Mesendoderm (in vitro differentiated cells): ENCODE results near the gene DAB1.

Experiments
- DNase-seq: peaks from one replicate; pipeline ENCODE4 v3.0.0; 2013
- H2AK5ac ChIP-seq: 2 replicates; pipeline ENCODE4 v1.6.1; 2013; ENCODE audit warnings: low read length, inconsistent platforms
- H2BK120ac ChIP-seq: 2 replicates; pipeline ENCODE4 v1.6.1; 2013; ENCODE audit warnings: low read depth, mild to moderate bottlenecking, low read length, moderate library complexity, mixed read lengths
- H2BK15ac ChIP-seq: replicated peaks from 2 replicates; pipeline ENCODE4 v1.6.1; 2013; ENCODE audit warnings: low read depth, mild to moderate bottlenecking, moderate library complexity
- H2BK5ac ChIP-seq: 2 replicates; pipeline ENCODE4 v1.6.1; 2013; ENCODE audit warnings: low read length, inconsistent platforms
- H3K18ac ChIP-seq: 2 replicates; pipeline ENCODE4 v1.6.1; 2013; ENCODE audit warnings: mild to moderate bottlenecking, low read length, mixed read lengths
- H3K23ac ChIP-seq: one replicate; pipeline ENCODE4 v1.6.1; 2013; ENCODE audit warnings: low read length
- H3K27ac ChIP-seq: 2 replicates; pipeline ENCODE4 v1.5.1; 2013; ENCODE audit warnings: low read depth, mild to moderate bottlenecking, inconsistent platforms, low read length, moderate library complexity
- H3K27me3 ChIP-seq: 2 replicates; pipeline ENCODE4 v1.6.1; 2013; ENCODE audit warnings: low read length, control low read depth, mild to moderate bottlenecking, inconsistent platforms; ENCODE audit not compliant: insufficient read depth, poor library complexity
- H3K36me3 ChIP-seq: 2 replicates; pipeline ENCODE4 v1.6.1; 2013; ENCODE audit warnings: low read length, inconsistent platforms; ENCODE audit not compliant: control insufficient read depth, insufficient read depth
- H3K4ac ChIP-seq: one replicate; pipeline ENCODE4 v1.6.1; 2013; ENCODE audit warnings: low read depth, mild to moderate bottlenecking, low read length, moderate library complexity
- H3K4me1 ChIP-seq: 2 replicates; pipeline ENCODE4 v1.6.1; 2013; ENCODE audit warnings: low read depth, low read length, inconsistent platforms; ENCODE audit not compliant: control insufficient read depth
- H3K4me2 ChIP-seq: 2 replicates; pipeline ENCODE4 v1.6.1; 2013; ENCODE audit warnings: low read length
- H3K4me3 ChIP-seq: 2 replicates; pipeline ENCODE4 v1.5.1; 2013; ENCODE audit warnings: mild to moderate bottlenecking, low read length
- H3K56ac ChIP-seq: one replicate; pipeline ENCODE4 v1.6.1; 2013; ENCODE audit warnings: low read length
- H3K79me1 ChIP-seq: 2 replicates; pipeline ENCODE4 v1.6.1; 2013; ENCODE audit warnings: low read length, inconsistent platforms
- H3K79me2 ChIP-seq: 2 replicates; pipeline ENCODE4 v1.6.1; 2013; ENCODE audit warnings: mild to moderate bottlenecking, low read length; ENCODE audit not compliant: control insufficient read depth, insufficient read depth
- H3K9ac ChIP-seq: 2 replicates; pipeline ENCODE4 v1.6.1; 2013; ENCODE audit warnings: low read length, inconsistent platforms
- H4K5ac ChIP-seq: one replicate; pipeline ENCODE4 v1.6.1; 2013; ENCODE audit warnings: low read length
- H4K8ac ChIP-seq: one replicate; pipeline ENCODE4 v1.6.1; 2013; ENCODE audit warnings: low read depth, mild to moderate bottlenecking, control low read depth, low read length, moderate library complexity
- WGBS: extraction: QIAGEN DNeasy Blood & Tissue Kit; methylation state at CpG from one replicate; pipeline ENCODE4 v1.1.7; 2013; ENCODE audit warnings: low lambda C conversion rate, missing lambda C conversion rate; ENCODE audit not compliant: insufficient coverage; ENCODE audit errors: extremely low coverage; 5-methylcytosine and 5-hydroxymethylcytosine counted together

DAB1 gene

GRCh38 chr1:57079454-57080157, 344.3 kb downstream of the DAB1 start:
- WGBS, result no CpG with 5 or more reads among the region's 5 CpGs
- no peak overlapping the region for H4K5ac ChIP-seq
- no peak overlapping the region for H3K23ac ChIP-seq
- H3K56ac ChIP-seq, result no peak overlapping the region
- no peak overlapping the region for H2BK120ac ChIP-seq
- no peak overlapping the region for H2BK5ac ChIP-seq
- no peak overlapping the region for H3K18ac ChIP-seq
- no peaks in the 10 kb centered on the region for H3K79me2 ChIP-seq
- no peak overlapping the region for H3K4ac ChIP-seq
- H3K27ac ChIP-seq, result no peak overlapping the region
- H3K36me3 ChIP-seq, result no peaks in the 10 kb centered on the region
- H3K79me1 ChIP-seq, result no peaks in the 10 kb centered on the region
- no peaks in the 10 kb centered on the region for H3K27me3 ChIP-seq
- H2BK15ac ChIP-seq, result no peak overlapping the region
- H4K8ac ChIP-seq, result no peak overlapping the region
- H3K4me1 ChIP-seq, result no peaks in the 10 kb centered on the region
- no peak overlapping the region for H2AK5ac ChIP-seq
- DNase-seq, result no peak
- H3K4me3 ChIP-seq, result no peak overlapping the region
- H3K4me2 ChIP-seq, result no peak overlapping the region
- no peak overlapping the region for H3K9ac ChIP-seq

- Histone ChIP-seq H3K9ac (no peak overlapping the region), H2BK120ac (no peak overlapping the region), H2AK5ac (no peak overlapping the region), H2BK15ac (no peak overlapping the region), H3K56ac (no peak overlapping the region), H2BK5ac (no peak overlapping the region), H3K4ac (no peak overlapping the region), H4K5ac (no peak overlapping the region), H3K79me2 (no peaks in the 10 kb centered on the region), H3K27ac (no peak overlapping the region), H3K23ac (no peak overlapping the region), H3K79me1 (no peaks in the 10 kb centered on the region), H4K8ac (no peak overlapping the region), H3K18ac (no peak overlapping the region), H3K27me3 (no peaks in the 10 kb centered on the region), H3K4me2 (no peak overlapping the region), H3K4me3 (no peak overlapping the region), H3K4me1 (peaks cover 3% of the 10 kb centered on the region), H3K36me3 (no peaks in the 10 kb centered on the region)
- WGBS, result no CpG with 5 or more reads among the region's 8 CpGs
- peak; percentile 46 for DNase-seq
These were observed 351.3 kb downstream of the DAB1 start for GRCh38 chr1:57072401-57073110.

GRCh38 chr1:57067863-57068262, 356.0 kb downstream of the DAB1 start:
- Histone ChIP-seq H3K56ac (no peak overlapping the region), H3K4me1 (peaks cover 8% of the 10 kb centered on the region), H3K23ac (no peak overlapping the region), H2BK120ac (no peak overlapping the region), H2AK5ac (no peak overlapping the region), H3K9ac (no peak overlapping the region), H3K79me2 (no peaks in the 10 kb centered on the region), H2BK5ac (no peak overlapping the region), H4K5ac (no peak overlapping the region), H3K4me3 (no peak overlapping the region), H4K8ac (no peak overlapping the region), H3K4me2 (no peak overlapping the region), H3K18ac (no peak overlapping the region), H3K36me3 (no peaks in the 10 kb centered on the region), H3K4ac (no peak overlapping the region), H3K79me1 (no peaks in the 10 kb centered on the region), H3K27me3 (no peaks in the 10 kb centered on the region), H2BK15ac (no peak overlapping the region), H3K27ac (no peak overlapping the region)
- peak; percentile 36 for DNase-seq
- no CpG with 5 or more reads among the region's 3 CpGs for WGBS

- Histone ChIP-seq H3K4me1 (peaks cover 8% of the 10 kb centered on the region), H3K79me2 (no peaks in the 10 kb centered on the region), H3K56ac (no peak overlapping the region), H2BK15ac (no peak overlapping the region), H3K27me3 (no peaks in the 10 kb centered on the region), H3K36me3 (no peaks in the 10 kb centered on the region), H3K27ac (no peak overlapping the region), H2BK5ac (no peak overlapping the region), H3K4ac (no peak overlapping the region), H2BK120ac (no peak overlapping the region), H2AK5ac (no peak overlapping the region), H3K9ac (no peak overlapping the region), H3K4me2 (no peak overlapping the region), H3K18ac (no peak overlapping the region), H3K23ac (no peak overlapping the region), H3K79me1 (no peaks in the 10 kb centered on the region), H4K8ac (no peak overlapping the region), H3K4me3 (no peak overlapping the region), H4K5ac (no peak overlapping the region)
- no CpG with 5 or more reads among the region's 4 CpGs for WGBS
- peak; percentile 90 for DNase-seq
These were observed 356.8 kb downstream of the DAB1 start for GRCh38 chr1:57066980-57067610.

- Histone ChIP-seq H2BK120ac (no peak overlapping the region), H3K4me3 (no peak overlapping the region), H3K27me3 (no peaks in the 10 kb centered on the region), H3K79me1 (no peaks in the 10 kb centered on the region), H3K36me3 (no peaks in the 10 kb centered on the region), H2AK5ac (no peak overlapping the region), H4K8ac (no peak overlapping the region), H4K5ac (no peak overlapping the region), H3K4me1 (peaks cover 8% of the 10 kb centered on the region), H3K27ac (no peak overlapping the region), H3K4ac (no peak overlapping the region), H2BK15ac (no peak overlapping the region), H3K4me2 (no peak overlapping the region), H3K18ac (no peak overlapping the region), H3K23ac (no peak overlapping the region), H3K56ac (no peak overlapping the region), H3K9ac (no peak overlapping the region), H2BK5ac (no peak overlapping the region), H3K79me2 (no peaks in the 10 kb centered on the region)
- WGBS, result no CpG with 5 or more reads among the region's 3 CpGs
- no peak for DNase-seq
These were observed 358.4 kb downstream of the DAB1 start for GRCh38 chr1:57065442-57065841.
